22Rv1 (cell line): Measurements from ENCODE around the gene RAP2A.

Experiments used
- CTCF ChIP-seq: fragments of 450-650 bp; IDR thresholded peaks from 2 replicates; pipeline ENCODE4 v1.5.1; 2017; ENCODE audit warnings: mild to moderate bottlenecking
- ZFX ChIP-seq: fragments of 450-650 bp; IDR thresholded peaks from 2 replicates; pipeline ENCODE4 v1.6.1; 2017; ENCODE audit warnings: antibody characterized with exemption, borderline replicate concordance

GRCh38 chr13:97387890-97388289 lies 46.1 kb upstream of the RAP2A start:
- TF ChIP-seq CTCF (no peak), ZFX (no peak)
